DOHH2 (cell line): ENCODE results near the gene ADGRG7.

Experiments used
- H3F3A ChIP-seq: fragments of 200-600 bp; sonication (generic), shearing (Covaris generic); 2 replicates; pipeline ENCODE4 v1.6.0; 2016; ENCODE audit warnings: antibody characterized with exemption, mild to moderate bottlenecking; ENCODE audit not compliant: control insufficient read depth, insufficient read depth
- H3K27ac ChIP-seq: fragments of 200-600 bp; sonication (generic); 2 replicates; pipeline ENCODE4 v1.5.1; 2014; ENCODE audit warnings: low read depth, mild to moderate bottlenecking, low read length, moderate library complexity
- H3K27me3 ChIP-seq: fragments of 200-600 bp; sonication (generic); 2 replicates; pipeline ENCODE4 v1.6.1; 2014; ENCODE audit warnings: mild to moderate bottlenecking, low read length, mixed read lengths; ENCODE audit not compliant: control insufficient read depth
- H3K36me3 ChIP-seq: fragments of 200-600 bp; sonication (generic); 2 replicates; pipeline ENCODE4 v1.6.1; 2014; ENCODE audit warnings: mild to moderate bottlenecking, low read length, moderate library complexity, mixed read lengths; ENCODE audit not compliant: control insufficient read depth
- H3K4me1 ChIP-seq: fragments of 200-600 bp; sonication (generic); 2 replicates; pipeline ENCODE4 v1.6.1; 2014; ENCODE audit warnings: mild to moderate bottlenecking, low read length, mixed read lengths; ENCODE audit not compliant: control insufficient read depth
- H3K4me2 ChIP-seq: fragments of 200-600 bp; sonication (generic); 2 replicates; pipeline ENCODE4 v1.6.0; 2014; ENCODE audit warnings: mild to moderate bottlenecking, low read length, moderate library complexity
- H3K4me3 ChIP-seq: fragments of 200-600 bp; sonication (generic); 2 replicates; pipeline ENCODE4 v1.5.1; 2014; ENCODE audit warnings: mild to moderate bottlenecking, low read length, mixed read lengths
- H3K79me2 ChIP-seq: fragments of 200-600 bp; sonication (generic); 2 replicates; pipeline ENCODE4 v1.6.1; 2014; ENCODE audit warnings: mild to moderate bottlenecking, low read length, mixed read lengths; ENCODE audit not compliant: control insufficient read depth
- H3K9me2 ChIP-seq: fragments of 200-600 bp; sonication (generic); replicated peaks from 2 replicates; pipeline ENCODE4 v1.6.1; 2014; ENCODE audit warnings: mild to moderate bottlenecking, low read length, mixed read lengths; ENCODE audit not compliant: control insufficient read depth
- H3K9me3 ChIP-seq: fragments of 200-600 bp; sonication (generic); 2 replicates; pipeline ENCODE4 v1.6.1; 2014; ENCODE audit warnings: antibody characterized with exemption, low read length, mixed read lengths; ENCODE audit not compliant: control insufficient read depth, insufficient read depth
- H4K20me1 ChIP-seq: fragments of 200-600 bp; sonication (generic); 2 replicates; pipeline ENCODE4 v1.6.0; 2014; ENCODE audit warnings: low read depth, mild to moderate bottlenecking, antibody characterized with exemption, low read length, moderate library complexity; ENCODE audit not compliant: control insufficient read depth, insufficient read depth
- EZH2phosphoT487 ChIP-seq: fragments of 200-600 bp; sonication (generic); IDR thresholded peaks from 2 replicates; pipeline ENCODE4 v1.6.1; 2017; ENCODE audit warnings: borderline replicate concordance, mild to moderate bottlenecking, antibody characterized with exemption, low read length, moderate library complexity, mixed read lengths
- TF ChIP-seq, protein P1 (sequence below): fragments of 200-600 bp; sonication (generic); IDR thresholded peaks from one replicate; pipeline ENCODE4 v1.5.1; 2014; ENCODE audit warnings: antibody characterized with exemption, mild to moderate bottlenecking, low read depth, low read length; ENCODE audit not compliant: poor library complexity, severe bottlenecking

ADGRG7 gene

GRCh38 chr3:100588251-100588650, 21.1 kb upstream of the ADGRG7 start:
- H3K4me1 ChIP-seq = peaks cover 3% of the 10 kb centered on the region; the same call in 1 of the 2 replicates
- H3F3A ChIP-seq = no peaks in the 10 kb centered on the region
- no peaks in the 10 kb centered on the region for H3K9me2 ChIP-seq
- no peaks in the 10 kb centered on the region for H3K79me2 ChIP-seq
- no peak overlapping the region for H3K27ac ChIP-seq
- no peak overlapping the region for H3K4me3 ChIP-seq
- no peaks in the 10 kb centered on the region for H4K20me1 ChIP-seq
- no peaks in the 10 kb centered on the region for H3K9me3 ChIP-seq
- H3K4me2 ChIP-seq = no peak overlapping the region
- no peaks in the 10 kb centered on the region for H3K36me3 ChIP-seq
- H3K27me3 ChIP-seq = no peaks in the 10 kb centered on the region
- no peak for TF ChIP-seq EZH2phosphoT487
- TF ChIP-seq, protein P1, sequence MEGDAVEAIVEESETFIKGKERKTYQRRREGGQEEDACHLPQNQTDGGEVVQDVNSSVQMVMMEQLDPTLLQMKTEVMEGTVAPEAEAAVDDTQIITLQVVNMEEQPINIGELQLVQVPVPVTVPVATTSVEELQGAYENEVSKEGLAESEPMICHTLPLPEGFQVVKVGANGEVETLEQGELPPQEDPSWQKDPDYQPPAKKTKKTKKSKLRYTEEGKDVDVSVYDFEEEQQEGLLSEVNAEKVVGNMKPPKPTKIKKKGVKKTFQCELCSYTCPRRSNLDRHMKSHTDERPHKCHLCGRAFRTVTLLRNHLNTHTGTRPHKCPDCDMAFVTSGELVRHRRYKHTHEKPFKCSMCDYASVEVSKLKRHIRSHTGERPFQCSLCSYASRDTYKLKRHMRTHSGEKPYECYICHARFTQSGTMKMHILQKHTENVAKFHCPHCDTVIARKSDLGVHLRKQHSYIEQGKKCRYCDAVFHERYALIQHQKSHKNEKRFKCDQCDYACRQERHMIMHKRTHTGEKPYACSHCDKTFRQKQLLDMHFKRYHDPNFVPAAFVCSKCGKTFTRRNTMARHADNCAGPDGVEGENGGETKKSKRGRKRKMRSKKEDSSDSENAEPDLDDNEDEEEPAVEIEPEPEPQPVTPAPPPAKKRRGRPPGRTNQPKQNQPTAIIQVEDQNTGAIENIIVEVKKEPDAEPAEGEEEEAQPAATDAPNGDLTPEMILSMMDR = no peak

- no peaks in the 10 kb centered on the region for H3F3A ChIP-seq
- no peaks in the 10 kb centered on the region for H3K9me3 ChIP-seq
- H3K27me3 ChIP-seq = no peaks in the 10 kb centered on the region
- no peaks in the 10 kb centered on the region for H3K9me2 ChIP-seq
- H3K4me2 ChIP-seq = peak overlapping the region; percentile 49
- TF ChIP-seq EZH2phosphoT487 = no peak
- TF ChIP-seq, protein P1 = peak; percentile 87
- no peaks in the 10 kb centered on the region for H3K79me2 ChIP-seq
- H3K4me3 ChIP-seq = 0 out of 2 replicates have a peak overlapping the region, but pooled peaks have one; percentile 16
- H4K20me1 ChIP-seq = no peaks in the 10 kb centered on the region
- H3K27ac ChIP-seq = no peak overlapping the region
- H3K36me3 ChIP-seq = no peaks in the 10 kb centered on the region
- peaks cover 3% of the 10 kb centered on the region; the same call in 1 of the 2 replicates for H3K4me1 ChIP-seq
Observed at GRCh38 chr3:100590114-100590839, 19.1 kb upstream of the ADGRG7 start.

DNA sequence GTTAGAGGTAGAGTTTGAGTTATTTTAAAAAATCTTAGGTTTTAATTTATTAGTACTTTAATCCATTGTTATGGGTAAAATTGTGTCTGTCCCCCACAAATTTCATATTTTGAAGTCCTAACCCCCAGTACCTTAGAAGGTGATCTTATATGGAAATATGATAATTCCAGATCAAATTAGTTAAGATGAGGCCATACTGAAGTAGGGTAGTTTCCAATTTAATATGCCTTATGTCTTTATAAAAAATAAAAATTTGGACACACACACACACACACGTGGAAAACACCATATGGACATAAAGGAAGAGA, 18.6 kb upstream of the ADGRG7 start:
- Histone ChIP-seq H4K20me1 (no peaks in the 10 kb centered on the region), H3K27me3 (no peaks in the 10 kb centered on the region), H3K4me3 (no peak overlapping the region), H3K9me2 (no peaks in the 10 kb centered on the region), H3K4me1 (peaks cover 3% of the 10 kb centered on the region; the same call in 1 of the 2 replicates), H3K9me3 (no peaks in the 10 kb centered on the region), H3K4me2 (no peak overlapping the region), H3F3A (no peaks in the 10 kb centered on the region), H3K79me2 (no peaks in the 10 kb centered on the region), H3K36me3 (no peaks in the 10 kb centered on the region), H3K27ac (no peak overlapping the region)
- TF ChIP-seq, protein P1 = no peak
- TF ChIP-seq EZH2phosphoT487 = no peak
